8988T (cell line): ENCODE measurements around the gene ZNF619.

Source experiments
- DNase-seq: peaks from one replicate; pipeline ENCODE4 v3.0.0; 2011

Gene ZNF619

DNA sequence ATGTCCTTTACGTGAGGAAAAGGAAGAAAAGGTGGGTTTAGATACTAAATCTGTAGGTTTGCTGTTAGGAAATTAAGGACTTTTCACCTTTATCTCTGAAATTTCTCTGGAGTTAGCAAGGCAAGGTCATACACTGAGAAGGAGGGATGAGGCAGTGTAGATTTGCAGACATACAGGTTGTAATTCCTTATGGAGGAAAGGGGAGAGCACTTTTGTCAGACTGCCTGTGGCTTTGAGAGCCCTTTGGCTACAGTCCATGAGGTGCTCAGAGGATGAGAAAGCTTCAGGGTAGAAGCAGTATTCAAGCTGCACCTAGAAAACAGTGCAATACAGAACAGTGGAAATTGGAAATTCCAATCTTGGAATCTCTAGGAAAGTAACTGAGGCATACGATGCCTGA, 11.5 kb upstream of the ZNF619 start:
- no peak for DNase-seq

DNA sequence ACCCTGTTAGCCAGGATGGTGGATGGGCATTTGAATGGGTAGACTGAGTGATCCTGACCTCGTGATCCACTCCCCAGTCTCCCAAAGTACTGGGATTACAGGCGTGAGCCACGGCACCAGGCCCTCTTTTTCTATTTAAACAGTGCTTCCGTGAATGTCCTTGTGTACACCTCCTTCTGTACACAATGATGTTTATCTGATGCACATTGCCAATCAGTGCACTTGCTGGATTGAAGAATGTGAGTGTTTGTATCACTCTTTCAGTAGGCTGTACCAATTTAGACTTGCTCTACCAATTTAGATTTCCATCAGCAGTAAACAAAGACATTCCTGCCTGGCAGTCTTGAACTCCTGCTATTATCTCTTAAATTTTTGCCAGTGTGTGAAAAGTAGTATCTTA, 8.9 kb upstream of the ZNF619 start:
- DNase-seq = no peak

DNA sequence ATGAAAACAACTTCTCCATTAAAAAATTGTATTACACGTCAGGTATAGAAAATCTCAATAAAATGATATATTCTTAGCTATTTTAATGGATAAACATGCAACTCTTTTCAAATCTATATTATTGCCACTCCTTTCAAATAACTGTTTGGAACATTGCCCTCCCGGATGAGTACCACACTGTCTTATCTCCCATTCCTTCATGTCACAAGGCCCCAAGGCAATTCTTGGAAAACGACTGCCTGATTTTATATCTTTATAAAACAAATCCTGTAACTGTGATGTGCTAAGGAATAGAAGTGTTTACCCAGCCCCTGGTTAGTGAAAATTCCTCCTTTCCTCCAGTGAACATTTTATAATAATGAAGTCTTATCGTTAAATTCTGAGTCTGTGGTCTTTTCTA, 6.2 kb upstream of the ZNF619 start:
- DNase-seq = no peak

DNA sequence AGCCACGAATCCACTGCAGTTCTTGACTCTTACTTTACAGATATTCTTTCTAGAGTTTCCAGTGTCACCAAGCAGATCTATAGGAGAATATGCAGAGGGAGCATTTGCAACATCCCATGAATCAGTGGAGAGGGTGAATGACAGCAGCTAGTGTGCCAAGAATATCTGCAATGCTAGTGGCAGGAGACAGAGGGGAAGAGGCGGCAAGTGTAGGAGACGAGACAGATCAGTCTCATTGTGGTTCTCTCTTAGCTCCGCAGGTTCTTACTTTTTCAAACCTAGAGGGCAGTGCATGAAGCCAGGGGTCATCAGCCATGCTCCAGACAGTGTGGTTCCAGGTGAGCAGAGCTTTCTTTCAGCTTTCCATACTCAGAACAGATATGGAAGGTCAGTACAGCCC, 744 bp downstream of the ZNF619 start:
- no peak for DNase-seq

DNA sequence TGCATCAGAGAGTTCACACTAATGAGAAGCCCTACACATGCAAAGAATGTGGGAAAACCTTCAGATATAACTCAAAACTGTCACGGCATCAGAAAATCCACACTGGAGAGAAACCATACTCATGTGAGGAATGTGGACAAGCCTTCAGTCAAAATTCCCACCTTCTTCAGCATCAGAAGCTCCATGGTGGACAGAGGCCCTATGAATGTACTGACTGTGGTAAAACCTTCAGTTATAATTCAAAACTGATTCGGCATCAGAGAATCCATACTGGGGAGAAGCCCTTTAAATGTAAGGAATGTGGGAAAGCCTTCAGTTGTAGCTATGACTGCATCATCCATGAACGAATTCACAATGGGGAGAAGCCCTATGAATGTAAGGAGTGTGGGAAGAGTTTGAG, 10.2 kb downstream of the ZNF619 start:
- no peak for DNase-seq

DNA sequence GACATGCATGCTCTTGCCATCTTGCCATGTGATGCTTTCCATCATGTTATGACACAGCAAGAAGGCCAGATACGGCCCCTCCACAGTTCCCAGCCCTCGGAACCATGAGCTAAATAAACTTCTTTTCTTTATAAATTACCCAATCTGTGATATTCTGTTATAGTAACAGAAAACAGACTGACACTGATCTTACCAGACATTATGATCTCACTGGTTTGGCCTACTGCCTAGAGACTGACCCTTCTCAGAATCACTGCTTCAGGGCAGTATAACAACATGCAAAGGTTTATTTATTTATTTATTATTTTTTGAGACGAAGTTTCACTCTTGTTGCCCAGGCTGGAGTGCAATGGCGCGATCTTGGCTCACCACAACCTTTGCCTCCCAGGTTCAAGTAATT, 14.0 kb downstream of the ZNF619 start:
- DNase-seq = no peak

DNA sequence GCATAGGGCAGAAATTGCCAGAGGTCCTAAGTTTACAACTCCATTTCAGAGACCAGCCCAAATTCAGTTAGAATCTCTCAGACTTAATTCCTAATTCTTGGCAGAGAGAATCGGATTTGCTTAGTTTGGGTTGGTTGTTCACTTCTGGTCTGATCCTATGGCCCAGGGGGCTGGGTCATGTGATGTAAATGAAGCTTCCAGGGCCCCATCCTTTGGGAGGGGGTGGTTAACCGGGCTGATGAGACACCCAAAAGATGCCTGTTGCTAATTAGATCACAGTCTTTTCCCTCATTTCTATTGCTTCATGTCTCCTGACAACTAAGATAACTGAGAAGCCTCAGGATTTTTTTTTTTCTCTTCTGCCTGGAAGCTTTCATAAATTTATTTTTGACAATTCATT, 17.8 kb downstream of the ZNF619 start:
- DNase-seq = no peak

DNA sequence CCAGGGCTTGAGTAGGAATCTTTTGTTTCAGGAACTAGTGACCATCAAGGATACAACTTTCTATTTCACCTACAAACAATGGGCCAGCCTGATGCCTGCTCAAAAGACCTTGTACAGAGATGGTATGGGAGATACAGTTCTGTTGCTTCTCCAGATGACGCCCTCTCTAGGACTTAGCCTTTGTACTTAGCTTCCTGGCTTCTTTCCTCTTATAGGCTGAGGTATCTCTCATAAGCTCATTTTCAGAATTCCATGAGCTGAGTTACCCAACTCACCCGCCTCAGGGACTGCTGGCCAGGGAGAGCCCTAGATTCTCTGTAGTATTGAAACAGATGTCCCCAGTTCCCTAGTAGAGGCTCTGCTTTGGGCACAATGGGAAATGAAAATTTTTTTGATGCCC, 20.4 kb downstream of the ZNF619 start:
- no peak for DNase-seq

DNA sequence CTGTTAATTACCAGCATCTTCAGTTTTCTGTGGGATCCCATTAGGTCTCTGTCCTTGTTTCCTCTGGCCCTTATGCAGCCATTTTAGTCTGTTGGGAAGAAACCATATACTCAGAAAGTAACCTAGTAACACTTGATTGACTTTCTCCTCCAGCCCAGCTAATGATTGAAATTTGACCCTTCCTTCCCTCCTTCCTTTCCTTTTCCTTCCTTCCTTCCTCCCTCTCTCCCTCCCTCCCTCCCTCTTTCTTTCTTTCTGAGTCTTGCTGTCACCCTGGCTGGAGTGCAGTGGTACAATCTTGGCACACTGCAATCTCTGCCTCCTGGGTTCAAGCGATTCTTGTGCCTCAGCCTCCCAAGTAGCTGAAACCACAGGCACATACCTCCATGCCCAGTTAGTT, 23.0 kb downstream of the ZNF619 start:
- DNase-seq = no peak

DNA sequence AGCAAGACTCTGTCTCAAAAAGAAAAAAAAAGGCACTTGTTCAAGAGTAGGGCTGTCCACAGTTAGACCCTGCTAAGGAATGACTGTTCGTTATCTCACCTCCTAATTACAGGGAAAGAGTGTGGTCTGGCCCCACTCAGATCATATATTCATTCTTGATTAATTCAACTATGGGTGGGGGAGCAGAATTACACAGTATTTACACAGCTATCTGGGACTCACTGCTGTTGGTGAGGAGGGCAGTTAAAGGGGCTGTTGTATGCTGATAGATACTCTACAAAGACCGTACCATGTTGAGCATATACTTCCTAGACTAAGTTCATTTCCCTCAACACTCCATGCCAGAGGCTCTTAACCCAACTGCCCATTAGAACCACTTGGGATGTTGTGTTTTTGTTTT, 25.1 kb downstream of the ZNF619 start:
- no peak for DNase-seq

DNA sequence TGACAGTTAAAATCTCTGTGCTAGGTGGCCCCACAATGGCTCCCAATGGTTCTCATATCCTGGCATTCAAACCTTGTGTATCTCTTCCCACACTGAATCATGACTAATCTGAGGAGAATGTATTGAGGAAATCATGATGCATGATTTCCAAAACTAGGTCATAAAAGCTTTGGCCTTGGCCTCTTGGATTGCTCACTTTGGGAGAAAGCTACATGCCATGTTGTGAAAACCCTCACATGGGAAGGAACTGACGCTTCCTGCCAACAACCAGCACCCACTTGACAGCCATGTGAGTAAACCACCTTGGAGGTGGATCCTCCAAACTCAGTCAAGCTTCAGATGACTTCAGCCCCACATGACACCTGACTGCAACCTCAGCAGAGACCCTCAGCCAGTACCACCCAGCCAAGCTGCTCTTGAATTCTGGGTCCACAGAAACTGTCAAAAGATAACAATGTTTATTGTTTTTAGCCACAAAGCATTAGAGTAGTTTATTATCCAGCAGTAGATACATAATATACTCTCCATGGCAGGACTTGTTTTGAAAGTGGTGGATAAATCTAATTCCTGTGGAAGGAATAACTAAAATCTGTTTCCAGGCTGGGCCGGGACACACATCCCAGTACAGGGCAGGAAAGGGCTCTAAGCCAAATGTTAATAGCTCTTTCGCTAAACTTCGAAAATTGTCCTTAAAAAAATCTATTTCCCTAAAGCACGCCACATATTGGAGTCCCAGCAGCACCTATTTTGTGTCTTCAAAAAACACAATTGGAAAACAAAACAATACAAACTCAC, 27.9 kb downstream of the ZNF619 start:
- no peak for DNase-seq

DNA sequence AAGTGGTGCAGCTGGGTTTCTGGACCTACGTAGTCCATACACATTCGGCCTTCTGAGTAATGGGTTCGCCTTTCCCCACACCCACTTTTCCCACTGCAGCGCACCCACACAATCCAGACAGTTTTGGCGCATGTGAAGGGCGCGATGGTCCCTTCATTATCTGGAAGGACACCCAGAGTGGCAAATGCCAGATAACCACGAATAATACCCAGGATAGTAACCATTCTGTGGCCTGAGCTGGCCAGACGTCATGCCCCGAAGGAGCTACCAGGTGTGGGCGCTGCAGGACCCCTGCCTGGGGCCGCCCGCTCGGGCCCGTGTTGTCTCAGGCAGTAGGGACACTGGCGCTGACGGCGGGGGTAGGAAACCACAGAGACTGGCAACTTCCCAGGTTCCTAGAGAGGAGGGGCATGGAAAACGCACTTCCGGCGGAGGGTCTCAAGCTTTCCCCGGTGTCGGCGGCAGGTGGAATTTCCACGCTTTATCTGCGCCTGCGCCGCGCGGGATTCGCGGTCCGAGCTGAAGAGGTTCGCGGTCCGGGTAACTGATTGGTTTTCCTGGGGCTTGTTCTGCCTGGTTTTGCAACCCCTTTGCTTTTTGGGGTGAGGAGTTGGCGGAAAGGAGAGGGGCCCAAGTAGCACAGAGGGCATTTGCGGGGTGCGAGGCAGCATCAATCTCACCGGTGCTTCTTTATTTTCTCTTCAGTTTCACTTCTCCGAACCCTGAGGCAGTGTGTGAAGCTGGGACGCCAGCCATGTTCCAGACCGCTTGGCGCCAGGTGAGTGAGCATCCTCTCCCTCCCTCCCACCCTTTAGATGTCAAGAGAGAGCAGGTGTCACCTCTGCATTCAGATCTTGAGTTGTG, 28.9 kb downstream of the ZNF619 start, which contains the start of gene ZNF620:
ZNF620 (plus strand) TSS at position 441 of the 864 bp plus-strand sequence; CDS start at position 755, 314 bp downstream.
- DNase-seq = peak; percentile 67

DNA sequence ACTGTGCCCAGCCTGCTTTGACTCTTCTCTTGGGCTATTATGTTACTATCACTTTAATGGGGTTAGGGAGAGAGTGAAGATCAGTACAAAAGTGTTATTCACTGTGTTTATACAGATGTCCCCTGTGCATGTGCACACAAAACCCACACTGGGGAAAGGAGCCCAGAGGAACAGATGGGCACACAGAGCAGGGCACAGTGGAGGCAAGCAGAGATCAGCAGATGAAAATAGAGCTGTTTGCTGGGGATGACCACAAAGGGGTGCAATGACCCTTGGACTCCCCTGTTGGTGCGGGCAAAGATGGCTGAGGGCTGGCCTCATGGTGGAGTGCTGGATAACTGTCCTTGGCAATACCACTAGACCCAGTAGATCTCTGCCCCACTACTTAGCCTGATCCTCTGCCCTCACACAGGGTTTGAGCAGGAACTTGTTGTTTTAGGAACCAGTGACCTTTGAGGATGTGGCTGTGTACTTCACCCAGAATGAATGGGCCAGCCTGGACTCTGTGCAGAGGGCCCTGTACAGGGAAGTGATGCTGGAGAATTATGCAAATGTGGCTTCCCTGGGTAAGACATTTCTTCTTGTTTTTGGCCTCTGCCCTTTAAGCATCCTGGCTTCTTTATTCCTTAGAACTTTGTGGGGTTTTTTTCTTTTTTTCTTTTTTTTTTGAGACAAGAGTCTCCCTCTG, 34.3 kb downstream of the ZNF619 start:
- no peak for DNase-seq

DNA sequence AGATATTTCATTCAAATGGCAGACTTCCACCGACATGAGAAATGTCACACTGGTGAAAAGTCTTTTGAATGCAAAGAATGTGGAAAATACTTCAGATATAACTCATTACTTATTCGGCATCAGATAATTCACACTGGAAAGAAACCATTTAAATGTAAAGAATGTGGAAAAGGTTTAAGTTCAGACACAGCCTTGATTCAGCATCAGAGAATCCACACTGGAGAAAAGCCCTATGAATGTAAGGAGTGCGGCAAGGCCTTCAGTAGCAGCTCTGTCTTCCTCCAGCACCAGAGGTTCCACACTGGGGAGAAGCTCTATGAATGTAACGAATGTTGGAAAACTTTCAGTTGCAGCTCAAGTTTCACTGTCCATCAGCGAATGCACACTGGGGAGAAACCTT, 39.3 kb downstream of the ZNF619 start:
- no peak for DNase-seq

DNA sequence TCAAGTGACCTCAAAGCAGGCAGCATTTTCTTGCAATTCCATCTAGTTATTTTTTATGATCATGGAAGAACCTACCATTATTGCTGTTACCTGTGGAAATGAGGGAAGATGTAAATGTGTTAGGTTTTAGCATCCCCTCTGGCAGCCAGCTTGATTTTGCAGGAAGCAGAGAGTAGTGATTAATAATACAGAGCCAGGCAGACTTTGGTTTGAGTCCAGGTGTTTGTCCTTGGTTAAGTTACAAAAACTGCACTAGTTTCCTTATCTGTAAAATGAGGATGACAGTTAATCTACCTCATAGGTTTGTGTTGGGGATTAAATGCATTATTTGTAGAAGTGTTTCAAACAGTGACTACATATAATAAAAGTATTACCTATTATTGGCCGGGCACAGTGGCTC, 41.1 kb downstream of the ZNF619 start:
- no peak for DNase-seq

DNA sequence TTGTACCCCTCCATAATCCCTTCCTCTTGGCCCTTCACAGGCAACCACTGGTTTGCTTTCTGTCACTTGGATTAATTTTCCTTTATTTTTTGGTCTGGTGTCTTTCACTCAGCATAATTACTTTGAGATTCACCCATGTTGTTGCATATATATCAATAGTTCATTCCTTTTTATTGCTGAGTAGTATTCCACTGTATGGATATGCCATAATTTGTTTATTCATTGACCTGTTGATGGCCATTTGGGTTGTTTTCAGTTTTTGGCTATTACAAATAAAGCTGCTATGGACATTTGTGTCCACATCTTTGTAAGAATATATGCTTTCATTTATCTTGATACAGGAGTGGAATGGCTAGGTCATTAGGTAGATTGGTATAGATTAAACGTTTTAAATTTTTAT, 41.9 kb downstream of the ZNF619 start:
- DNase-seq = no peak

DNA sequence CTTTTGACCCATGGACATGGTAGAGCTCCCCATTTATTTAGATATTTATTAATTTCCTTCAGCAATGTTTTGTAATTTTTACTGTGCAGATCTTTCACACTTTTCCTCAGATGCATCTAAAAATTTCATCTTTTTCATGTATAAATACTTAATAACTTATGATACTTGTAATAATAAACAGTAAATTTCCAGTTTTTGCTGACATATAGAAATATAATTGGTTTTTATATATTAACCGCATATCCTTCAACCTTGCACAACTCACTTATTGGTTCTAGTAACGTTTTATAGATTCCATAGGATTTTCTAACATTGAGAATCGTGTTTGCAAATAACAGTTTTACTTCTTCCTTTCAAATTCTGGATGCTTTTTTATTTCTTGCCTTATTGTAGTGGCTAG, 44.3 kb downstream of the ZNF619 start:
- no peak for DNase-seq

DNA sequence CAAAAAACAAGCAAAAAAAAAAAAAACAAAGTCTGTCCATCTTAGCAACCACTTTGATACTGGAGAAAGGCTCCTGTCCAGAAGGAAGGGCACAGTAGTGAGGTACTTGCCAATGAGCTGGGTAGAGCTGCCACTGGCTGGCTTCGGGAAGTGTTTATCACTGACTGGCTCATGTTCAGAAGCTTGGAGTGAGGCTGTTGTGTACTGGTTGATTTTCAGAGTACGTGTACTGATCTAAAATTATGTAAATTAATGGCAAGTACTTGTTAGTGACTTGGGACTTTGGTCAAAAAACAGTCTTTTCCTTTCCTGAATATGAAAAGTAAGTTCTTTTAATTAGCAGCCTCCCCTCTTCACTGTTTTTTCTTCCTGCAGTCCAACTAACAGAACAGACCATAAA, 46.9 kb downstream of the ZNF619 start:
- no peak for DNase-seq

DNA sequence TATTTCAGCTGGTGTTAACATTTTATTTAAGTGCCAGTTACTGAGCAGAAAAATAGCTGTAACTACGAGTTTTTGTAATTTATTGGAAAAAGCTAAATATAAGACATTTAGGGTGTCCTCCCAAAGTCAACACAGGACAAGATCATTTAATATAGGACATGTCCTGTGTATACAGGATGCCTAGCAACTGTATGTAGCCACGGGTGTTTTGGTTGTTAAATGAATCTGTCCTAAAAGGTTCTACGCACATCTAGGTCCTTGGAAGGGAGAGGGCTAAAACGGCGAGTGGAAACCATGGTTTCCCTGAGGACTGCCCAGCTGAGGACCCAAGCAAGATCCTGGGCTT, 47.3 kb downstream of the ZNF619 start:
- DNase-seq = no peak

DNA sequence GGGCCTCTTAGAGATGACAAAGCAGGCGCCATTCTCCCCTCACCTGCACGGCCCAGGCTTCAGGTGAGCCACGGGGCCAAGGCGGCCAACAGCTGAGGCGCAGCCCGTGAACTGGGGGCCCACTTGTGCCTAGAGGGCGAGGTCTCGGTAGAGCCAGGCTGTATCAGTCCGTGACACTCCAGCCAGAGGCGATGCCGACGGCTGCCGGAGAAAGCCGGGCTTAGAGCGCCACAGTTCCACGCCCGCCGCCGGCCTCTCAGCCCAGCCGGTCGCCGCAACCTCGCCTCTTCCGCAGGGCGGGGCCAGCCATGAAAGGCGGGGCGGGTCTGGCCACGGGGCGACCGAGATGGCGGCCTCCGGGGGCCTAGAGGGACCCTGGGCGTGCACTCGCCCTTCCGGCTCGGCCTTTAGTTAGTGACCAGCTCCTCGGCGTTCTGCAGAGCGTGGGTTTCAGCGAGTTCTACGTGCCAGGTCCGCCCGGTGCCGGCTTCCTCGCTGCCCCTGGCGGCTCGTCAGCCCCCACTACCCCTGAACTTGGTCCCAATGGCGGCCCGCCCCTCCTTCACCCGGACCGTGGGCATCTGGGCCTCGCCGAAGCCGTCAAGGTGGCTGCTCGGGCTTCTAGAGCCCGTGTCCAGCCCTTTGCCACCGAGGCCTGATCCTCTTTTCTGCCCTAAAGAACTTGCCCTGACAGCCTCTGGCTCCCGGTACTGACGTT, 47.8 kb downstream of the ZNF619 start, which contains the start of gene ZNF621:
ZNF621 (plus strand) TSS at position 393 of the 718 bp plus-strand sequence. CDS start 881 bp downstream, outside the sequence.
- DNase-seq = peak; percentile 88

DNA sequence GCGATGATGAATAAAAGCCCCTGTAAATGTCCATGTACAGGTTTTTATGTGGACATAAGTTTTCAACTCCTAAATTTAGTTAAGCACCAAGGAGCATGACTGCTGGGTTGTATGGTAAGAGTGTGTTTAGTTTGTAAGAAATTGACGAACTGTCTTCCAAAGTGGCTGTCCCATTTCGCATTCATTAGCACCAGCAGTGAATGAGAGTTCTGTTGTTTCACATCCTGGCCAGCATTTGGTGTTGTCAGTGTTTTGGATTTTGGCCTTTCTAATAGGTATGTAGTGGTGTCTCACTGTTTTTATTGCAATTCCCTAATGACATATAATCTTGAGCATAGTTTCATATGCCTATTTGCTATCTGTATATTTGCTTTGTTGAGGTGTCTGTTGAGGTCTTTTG, 51.5 kb downstream of the ZNF619 start:
- no peak for DNase-seq

DNA sequence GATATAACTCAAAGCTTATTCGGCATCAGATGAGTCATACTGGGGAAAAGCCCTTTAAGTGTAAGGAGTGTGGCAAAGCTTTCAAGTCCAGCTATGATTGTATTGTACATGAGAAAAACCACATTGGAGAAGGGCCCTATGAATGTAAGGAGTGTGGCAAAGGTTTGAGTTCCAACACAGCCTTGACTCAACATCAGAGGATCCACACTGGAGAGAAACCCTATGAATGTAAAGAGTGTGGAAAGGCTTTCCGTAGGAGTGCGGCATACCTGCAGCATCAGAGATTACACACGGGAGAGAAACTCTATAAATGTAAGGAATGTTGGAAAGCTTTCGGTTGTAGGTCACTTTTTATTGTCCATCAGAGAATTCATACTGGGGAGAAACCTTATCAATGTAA, 55.3 kb downstream of the ZNF619 start:
- DNase-seq = no peak

DNA sequence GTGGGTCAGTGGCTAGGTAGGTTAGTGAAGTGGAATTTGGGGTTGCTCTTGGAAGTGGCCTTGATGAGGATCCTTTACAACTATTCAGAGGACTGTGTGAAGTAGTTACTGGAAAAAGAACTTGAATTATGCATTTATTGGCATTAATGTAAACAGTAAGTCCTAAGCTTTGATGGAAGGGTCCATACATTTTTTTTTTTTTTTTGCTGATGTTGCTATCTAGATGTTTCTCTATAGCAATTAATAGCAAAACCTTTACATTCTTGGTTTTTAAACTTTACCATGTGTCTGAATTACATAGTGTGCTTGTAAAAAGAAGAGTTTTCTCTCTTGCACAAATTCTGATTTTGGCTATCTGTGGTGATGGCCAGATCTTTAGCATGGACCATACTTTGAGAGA, 57.4 kb downstream of the ZNF619 start:
- DNase-seq = no peak
